Stimulated activated CD8-positive, alpha-beta memory T cell treated with anti-CD3 and anti-CD28 coated beads, Interleukin-7, amount 100 ng/mL, for 48 hours (primary cell): ENCODE data around the gene NDUFA5.

ENCODE experiments used
- DNase-seq, 2 donors: peaks; one replicate each; pipeline ENCODE4 v3.0.0-alpha.2; 2020; ENCODE audit warnings: low read depth in 1 of 2; ENCODE audit errors: extremely low read depth in 1 of 2

Gene NDUFA5

GRCh38 chr7:123557398-123558288, at the start of gene NDUFA5:
NDUFA5 (minus strand) TSS chr7:123557818; CDS start chr7:123557795, 23 bp downstream.
- DNase-seq = peak; percentile 81 to 96

DNA sequence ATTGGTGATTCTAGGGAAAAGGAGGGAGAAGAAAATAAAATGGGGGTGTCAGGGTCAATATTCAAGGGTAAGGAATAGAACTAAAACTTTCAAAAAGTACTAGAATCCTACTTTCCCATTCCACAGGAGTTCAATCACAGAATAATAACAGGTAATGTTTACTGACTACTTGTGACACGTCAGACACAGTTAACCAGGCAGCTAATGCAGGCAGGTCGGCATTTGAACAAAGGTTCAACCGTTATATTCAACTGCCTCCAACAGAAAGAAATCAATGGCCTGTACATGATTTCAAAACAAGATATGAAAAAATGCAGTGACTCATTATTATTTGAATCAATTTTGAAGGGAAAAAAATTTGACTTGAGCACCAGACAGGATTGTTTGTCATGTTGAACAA, 47.1 kb upstream of the NDUFA5 start:
- no peak for DNase-seq

- no peak for DNase-seq
Measured at GRCh38 chr7:123602648-123603047, 45.0 kb upstream of the NDUFA5 start.

DNA sequence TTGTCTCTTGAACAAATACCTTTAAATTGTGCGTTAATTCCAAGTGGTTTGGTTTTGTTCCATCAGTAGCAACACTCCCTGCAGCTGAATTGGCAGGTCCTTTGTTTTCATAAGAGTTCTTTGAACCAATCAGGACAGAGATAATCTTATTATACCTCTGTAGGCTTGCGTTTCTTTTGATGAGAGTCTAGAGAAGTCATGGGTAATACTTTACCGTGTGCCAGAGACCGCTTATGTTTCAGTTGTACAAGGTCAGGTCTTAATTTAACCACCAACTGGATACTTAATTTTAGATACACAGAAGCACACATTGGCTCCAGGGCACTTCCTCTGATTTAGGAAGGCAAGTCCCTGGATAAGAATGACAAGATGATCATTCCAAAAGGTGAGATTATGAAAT, 43.9 kb upstream of the NDUFA5 start, which contains the start of gene ASB15:
Gene ASB15, plus strand, starts transcription at position 292 of the 400 bp plus-strand sequence. CDS start 12,682 bp downstream, outside the sequence.
- no peak for DNase-seq

DNA sequence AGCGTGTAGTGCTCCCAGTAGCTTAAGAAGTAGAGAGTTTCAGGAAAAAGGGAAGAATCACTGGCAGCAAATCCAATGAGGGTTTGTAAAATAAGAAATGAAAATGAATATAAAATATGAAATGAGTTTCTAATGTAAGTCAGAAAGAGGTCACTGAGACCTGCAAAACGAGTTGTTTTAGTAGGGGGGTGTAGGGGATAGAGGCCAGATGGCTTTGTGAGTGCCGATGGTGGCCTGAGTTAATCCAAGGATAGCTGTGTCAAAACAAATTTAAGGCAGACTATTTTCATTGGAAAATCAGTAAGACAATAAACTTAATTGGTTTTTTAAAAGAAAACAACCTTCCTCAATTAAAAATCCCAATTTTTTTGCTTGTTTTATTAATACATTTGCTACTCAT, 43.3 kb upstream of the NDUFA5 start:
- no peak for DNase-seq

DNA sequence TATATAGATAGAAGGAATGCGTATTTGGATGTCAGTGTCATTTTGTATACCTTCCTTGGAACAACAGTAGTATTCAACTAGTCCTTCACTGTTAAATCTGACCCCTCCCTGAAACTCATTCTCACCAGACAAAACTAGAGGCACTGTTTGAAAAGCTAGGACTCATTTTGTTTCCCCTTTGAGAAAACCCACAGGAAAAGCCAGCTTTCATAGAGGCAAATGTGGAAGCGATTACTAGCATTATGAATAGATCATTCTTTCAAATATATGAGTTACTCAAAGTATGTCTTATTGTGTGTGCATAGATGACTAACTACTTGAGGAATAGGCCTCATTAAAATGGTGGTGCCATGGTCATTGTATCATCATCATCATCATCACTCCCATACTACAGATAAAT, 42.1 kb upstream of the NDUFA5 start:
- no peak for DNase-seq

DNA sequence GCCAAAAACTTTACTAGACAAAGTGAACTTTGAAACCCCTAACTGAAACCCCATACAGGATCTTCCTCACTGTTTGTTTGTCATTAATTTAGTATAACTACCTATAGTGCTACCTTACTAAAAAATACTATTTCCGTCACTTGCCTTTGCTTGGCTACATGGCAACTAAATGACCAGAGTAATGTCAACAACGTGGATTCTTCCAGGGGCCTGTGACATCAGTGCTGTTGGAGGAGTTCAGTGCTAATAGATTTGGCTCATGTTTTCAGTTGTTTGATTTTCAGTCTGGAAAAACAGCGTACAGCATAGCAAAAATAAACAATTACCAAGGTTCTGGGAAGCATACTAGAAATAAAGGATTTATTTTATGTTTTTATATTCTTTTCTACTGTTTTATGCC, 41.0 kb upstream of the NDUFA5 start:
- no peak for DNase-seq

- no peak for DNase-seq
Measured at GRCh38 chr7:123594813-123595241, 37.2 kb upstream of the NDUFA5 start.

DNA sequence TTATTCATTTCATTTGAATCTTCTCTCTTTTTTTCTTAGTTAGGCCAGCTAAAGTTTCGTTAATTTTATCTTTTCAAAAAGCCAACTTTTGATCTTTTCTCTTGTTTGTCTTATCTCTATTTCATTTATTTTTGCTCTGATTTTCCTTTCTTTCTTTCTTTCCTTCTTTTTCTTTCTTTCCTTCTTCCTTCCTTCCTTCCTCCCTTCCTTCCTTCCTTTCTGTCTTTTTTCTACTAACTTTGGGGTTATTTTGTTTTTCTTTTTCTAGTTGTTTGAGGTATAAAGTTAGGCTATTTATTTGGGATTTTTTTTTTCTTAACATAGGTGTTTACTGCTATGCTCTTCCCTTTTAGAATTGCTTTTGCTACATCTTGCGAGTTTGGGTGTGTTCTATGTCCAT, 30.8 kb upstream of the NDUFA5 start:
- no peak for DNase-seq

DNA sequence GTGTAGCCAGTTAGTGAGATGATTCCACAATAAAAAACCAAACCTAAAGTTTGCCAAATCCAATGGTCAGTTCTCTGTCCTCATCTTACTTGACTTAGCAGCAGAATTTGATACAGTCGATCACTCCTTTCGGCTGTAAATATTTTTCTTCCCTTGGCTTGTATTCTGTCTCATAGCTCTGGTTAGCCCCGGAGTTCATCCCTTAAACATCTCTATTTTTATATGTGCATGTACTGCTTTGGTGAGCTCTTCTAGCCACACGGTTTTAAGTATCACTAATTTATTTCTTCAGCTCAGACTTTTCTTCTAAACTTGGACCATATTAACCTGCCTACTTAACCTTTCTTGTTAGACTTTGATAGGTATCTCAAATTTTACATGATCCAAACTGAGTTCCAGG, 26.2 kb upstream of the NDUFA5 start:
- DNase-seq = no peak

- no peak for DNase-seq
Measured at GRCh38 chr7:123581162-123581459, 23.5 kb upstream of the NDUFA5 start.

GRCh38 chr7:123580406-123581161, 23.0 kb upstream of the NDUFA5 start:
- DNase-seq = no peak

- no peak for DNase-seq
Measured at GRCh38 chr7:123579416-123579815, 21.8 kb upstream of the NDUFA5 start.

DNA sequence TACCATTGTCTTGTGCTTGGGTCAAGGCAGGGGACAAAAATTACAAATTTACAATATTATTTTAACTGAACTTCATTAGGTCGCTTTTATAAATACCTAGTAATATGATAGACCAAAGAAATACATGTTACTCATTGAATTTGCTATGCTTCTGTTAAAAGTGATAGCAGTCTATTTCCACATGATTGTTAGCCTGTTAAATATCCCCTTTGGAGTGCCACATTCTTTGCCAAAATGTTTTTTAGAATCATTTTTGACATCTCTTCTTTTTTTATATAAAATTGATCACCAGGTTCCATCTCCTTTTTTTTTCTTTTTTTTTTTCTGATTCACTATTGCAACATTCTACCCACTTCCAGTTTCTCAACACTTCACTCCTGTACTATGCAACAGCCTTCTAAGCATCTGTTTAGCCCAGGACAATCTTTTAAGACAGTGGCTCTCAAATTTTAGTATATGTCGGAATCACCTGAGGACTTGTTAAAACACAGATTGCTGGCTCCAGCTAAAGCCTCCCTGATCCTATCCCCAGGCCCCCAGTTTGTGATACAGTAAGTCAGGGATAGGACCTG, 16.4 kb upstream of the NDUFA5 start:
- no peak for DNase-seq

DNA sequence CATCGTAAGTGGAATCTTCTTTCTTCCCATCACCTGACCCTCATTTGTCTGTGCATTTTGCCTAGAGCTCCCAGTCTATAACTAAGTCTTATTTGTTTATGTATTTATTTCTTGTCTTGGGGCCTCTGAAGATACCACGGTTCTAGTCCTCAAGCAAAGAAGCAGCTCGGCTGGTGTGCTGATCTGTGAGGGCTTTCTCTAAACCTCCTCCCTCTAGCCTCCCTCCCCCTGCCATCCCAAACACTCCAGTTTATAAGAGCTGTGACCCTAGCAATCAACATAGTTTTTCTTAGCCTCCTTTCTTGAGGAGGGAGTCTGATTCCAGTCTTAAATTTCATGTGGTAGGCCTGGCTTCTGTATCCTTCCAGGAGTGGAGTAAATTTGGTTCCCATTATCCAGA, 15.7 kb upstream of the NDUFA5 start:
- no peak for DNase-seq

GRCh38 chr7:123571684-123572083, 14.1 kb upstream of the NDUFA5 start:
- no peak for DNase-seq

GRCh38 chr7:123571187-123571586, 13.6 kb upstream of the NDUFA5 start:
- DNase-seq = no peak

DNA sequence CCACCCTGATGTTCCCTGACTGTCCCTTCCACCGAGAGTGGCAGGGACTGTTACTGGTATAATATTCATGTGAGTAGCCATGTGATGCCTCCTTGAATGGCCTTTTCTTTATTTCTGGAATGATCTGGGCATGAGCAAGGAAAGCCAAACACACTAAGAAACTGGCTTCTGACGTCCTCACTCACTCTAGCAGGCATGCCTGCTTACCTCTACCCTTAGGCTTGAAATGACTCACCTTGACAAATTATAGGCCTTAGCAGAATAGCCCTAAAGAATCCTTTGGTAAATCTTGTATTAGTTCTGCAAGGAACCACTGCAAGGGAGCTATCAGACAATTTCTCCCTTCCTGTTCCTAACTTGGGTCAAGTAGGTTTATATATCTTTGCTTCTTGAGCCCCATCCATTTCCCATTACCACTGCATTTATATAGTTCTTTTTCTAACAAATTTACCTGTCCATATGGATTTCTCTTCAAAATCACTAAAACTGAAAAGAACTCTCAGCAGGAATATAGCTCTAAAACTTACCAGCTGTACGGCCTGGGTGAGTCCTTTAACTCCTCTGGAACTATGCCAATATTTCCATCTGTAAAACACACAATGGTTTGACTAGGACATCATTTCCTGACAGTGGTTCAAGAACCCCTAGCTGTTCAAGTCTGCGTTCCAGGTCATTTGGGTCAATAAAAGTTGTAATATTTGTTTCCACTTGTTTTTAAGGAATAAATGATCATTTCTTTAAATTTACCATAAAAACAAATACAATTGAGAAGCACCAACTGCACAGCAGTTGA, 13.0 kb upstream of the NDUFA5 start:
- no peak for DNase-seq

DNA sequence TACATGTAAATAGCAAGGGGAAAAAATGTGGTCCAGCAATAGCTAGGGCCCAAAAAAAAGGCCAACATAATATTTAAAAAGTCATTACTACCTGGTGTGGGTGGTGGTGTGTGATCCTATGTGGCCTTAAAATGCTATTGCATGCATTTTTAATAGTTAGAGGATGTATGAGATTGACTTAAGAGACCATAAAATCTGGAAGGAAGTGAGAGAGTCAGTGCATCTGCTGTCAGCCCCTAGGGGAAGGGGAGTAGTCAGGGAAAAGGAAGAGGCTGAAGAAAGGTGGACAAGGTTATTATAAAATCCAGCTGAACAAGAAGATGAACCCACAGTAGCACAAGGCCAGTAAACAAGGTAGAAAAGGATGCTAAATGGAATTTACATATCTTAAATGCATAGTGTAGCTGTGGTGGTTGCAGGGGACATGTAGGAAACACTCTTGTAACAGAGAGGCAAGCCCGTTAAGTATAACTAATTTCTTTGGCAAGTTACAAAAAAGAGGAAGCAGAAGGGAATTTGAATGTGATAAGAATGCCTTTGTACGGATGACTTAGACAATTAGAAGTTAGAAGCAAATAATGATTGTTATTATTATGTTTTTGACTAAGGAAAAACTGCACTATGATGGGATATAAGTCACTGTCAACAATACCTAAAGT, 11.9 kb upstream of the NDUFA5 start:
- no peak for DNase-seq

- no peak for DNase-seq
Measured at GRCh38 chr7:123562121-123562520, 4.5 kb upstream of the NDUFA5 start.
